Astrocyte (in vitro differentiated cells and primary cell): ENCODE results near the gene DGKB. TPM values are rescaled to one million over a fixed set of nuclear protein-coding genes. Genes with fewer than 3 reads are reported as not detected.

ENCODE experiments used
- DNase-seq: peaks from one replicate; pipeline ENCODE4 v3.0.0-alpha.2; 2010; ENCODE audit warnings: low read depth
- FAIRE-seq: peaks from 2 replicates; lab custom pipeline; 2011; peaks lifted over from hg19 to GRCh38; lab: Jason Lieb, UNC
- H2AFZ ChIP-seq: 2 replicates; pipeline ENCODE4 v1.6.0; 2012; ENCODE audit warnings: low read depth, low read length, inconsistent platforms
- H3K27ac ChIP-seq: 2 replicates; pipeline ENCODE4 v1.5.1; 2011; ENCODE audit warnings: low read depth, low read length, inconsistent platforms
- H3K27me3 ChIP-seq: 2 replicates; pipeline ENCODE4 v1.6.0; 2011; ENCODE audit warnings: low read length, inconsistent platforms; ENCODE audit not compliant: insufficient read depth
- H3K36me3 ChIP-seq: 2 replicates; pipeline ENCODE4 v1.5.1; 2011; ENCODE audit warnings: low read length, inconsistent platforms; ENCODE audit not compliant: insufficient read depth
- H3K4me1 ChIP-seq: 2 replicates; pipeline ENCODE4 v1.5.1; 2011; ENCODE audit warnings: low read length, inconsistent platforms; ENCODE audit not compliant: insufficient read depth
- H3K4me2 ChIP-seq: 2 replicates; pipeline ENCODE4 v1.6.0; 2012; ENCODE audit warnings: low read length, inconsistent platforms
- H3K4me3 ChIP-seq: 2 replicates; pipeline ENCODE4 v1.5.1; 2011; ENCODE audit warnings: low read depth, mild to moderate bottlenecking, low read length, inconsistent platforms; ENCODE audit not compliant: insufficient read depth
- H3K79me2 ChIP-seq: 2 replicates; pipeline ENCODE4 v1.6.0; 2012; ENCODE audit warnings: mild to moderate bottlenecking, low read length, inconsistent platforms; ENCODE audit not compliant: insufficient read depth
- H3K9ac ChIP-seq: 2 replicates; pipeline ENCODE4 v1.6.0; 2012; ENCODE audit warnings: mild to moderate bottlenecking, low read length, inconsistent platforms
- H3K9me3 ChIP-seq: 2 replicates; pipeline ENCODE4 v1.5.1; 2012; ENCODE audit warnings: low read depth, mild to moderate bottlenecking, low read length, inconsistent platforms; ENCODE audit not compliant: insufficient read depth
- H4K20me1 ChIP-seq: 2 replicates; pipeline ENCODE4 v1.6.0; 2012; ENCODE audit warnings: low read length, inconsistent platforms; ENCODE audit not compliant: insufficient read depth
- H3K27ac Mint-ChIP-seq: one replicate; pipeline ENCODE4 v1.8.0; 2021; ENCODE audit warnings: mild to moderate bottlenecking, mixed read lengths; ENCODE audit not compliant: unreplicated experiment
- H3K27me3 Mint-ChIP-seq: one replicate; pipeline ENCODE4 v1.8.0; 2021; ENCODE audit warnings: low read depth, mixed read lengths; ENCODE audit not compliant: unreplicated experiment
- H3K36me3 Mint-ChIP-seq: one replicate; pipeline ENCODE4 v1.8.0; 2021; ENCODE audit warnings: low read depth, mixed read lengths; ENCODE audit not compliant: unreplicated experiment
- H3K4me1 Mint-ChIP-seq: one replicate; pipeline ENCODE4 v1.8.0; 2021; ENCODE audit warnings: low read depth, mixed read lengths; ENCODE audit not compliant: unreplicated experiment
- H3K4me3 Mint-ChIP-seq: one replicate; pipeline ENCODE4 v1.8.0; 2021; ENCODE audit warnings: mild to moderate bottlenecking, moderate library complexity, mixed read lengths; ENCODE audit not compliant: unreplicated experiment
- H3K9me3 Mint-ChIP-seq: one replicate; pipeline ENCODE4 v1.8.0; 2021; ENCODE audit warnings: mild to moderate bottlenecking, mixed read lengths; ENCODE audit not compliant: unreplicated experiment
- EZH2 ChIP-seq: IDR thresholded peaks from 2 replicates; pipeline ENCODE4 v1.6.1; 2012; ENCODE audit warnings: mild to moderate bottlenecking, low read length, inconsistent platforms; ENCODE audit not compliant: insufficient read depth
- total RNA-seq: library from RNA; stranded (reverse); gene quantifications from 2 replicates; pipeline ENCODE4 v1.2.1, GENCODE V29; 2021
- TF ChIP-seq, protein P1 (sequence below): IDR thresholded peaks from 2 replicates; pipeline ENCODE4 v1.5.1; 2011; ENCODE audit warnings: low read depth, mild to moderate bottlenecking, inconsistent platforms, low read length, moderate library complexity; ENCODE audit not compliant: insufficient read depth

Gene DGKB
- total RNA-seq, 1 donor from 2014 or later, result 0.39 TPM

GRCh38 chr7:14850039-14850438 is 52.5 kb downstream of the DGKB start:
- no peaks in the 10 kb centered on the region for H3K4me1 ChIP-seq
- no peak overlapping the region for H3K27ac ChIP-seq
- no peaks in the 10 kb centered on the region for H4K20me1 ChIP-seq
- no peak overlapping the region for H3K27ac Mint-ChIP-seq
- H3K9me3 ChIP-seq, result no peaks in the 10 kb centered on the region
- H3K36me3 ChIP-seq, result no peaks in the 10 kb centered on the region
- peaks cover 20% of the 10 kb centered on the region for H3K4me1 Mint-ChIP-seq
- H3K27me3 Mint-ChIP-seq, result no peaks in the 10 kb centered on the region
- no peaks in the 10 kb centered on the region for H3K79me2 ChIP-seq
- no peak for FAIRE-seq
- H3K9ac ChIP-seq, result no peak overlapping the region
- H3K4me3 Mint-ChIP-seq, result no peak overlapping the region
- H3K27me3 ChIP-seq, result no peaks in the 10 kb centered on the region
- no peak overlapping the region for H3K4me2 ChIP-seq
- TF ChIP-seq, protein P1, sequence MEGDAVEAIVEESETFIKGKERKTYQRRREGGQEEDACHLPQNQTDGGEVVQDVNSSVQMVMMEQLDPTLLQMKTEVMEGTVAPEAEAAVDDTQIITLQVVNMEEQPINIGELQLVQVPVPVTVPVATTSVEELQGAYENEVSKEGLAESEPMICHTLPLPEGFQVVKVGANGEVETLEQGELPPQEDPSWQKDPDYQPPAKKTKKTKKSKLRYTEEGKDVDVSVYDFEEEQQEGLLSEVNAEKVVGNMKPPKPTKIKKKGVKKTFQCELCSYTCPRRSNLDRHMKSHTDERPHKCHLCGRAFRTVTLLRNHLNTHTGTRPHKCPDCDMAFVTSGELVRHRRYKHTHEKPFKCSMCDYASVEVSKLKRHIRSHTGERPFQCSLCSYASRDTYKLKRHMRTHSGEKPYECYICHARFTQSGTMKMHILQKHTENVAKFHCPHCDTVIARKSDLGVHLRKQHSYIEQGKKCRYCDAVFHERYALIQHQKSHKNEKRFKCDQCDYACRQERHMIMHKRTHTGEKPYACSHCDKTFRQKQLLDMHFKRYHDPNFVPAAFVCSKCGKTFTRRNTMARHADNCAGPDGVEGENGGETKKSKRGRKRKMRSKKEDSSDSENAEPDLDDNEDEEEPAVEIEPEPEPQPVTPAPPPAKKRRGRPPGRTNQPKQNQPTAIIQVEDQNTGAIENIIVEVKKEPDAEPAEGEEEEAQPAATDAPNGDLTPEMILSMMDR, result no peak
- TF ChIP-seq EZH2, result no peak
- H2AFZ ChIP-seq, result no peak overlapping the region
- no peaks in the 10 kb centered on the region for H3K9me3 Mint-ChIP-seq
- no peak overlapping the region for H3K4me3 ChIP-seq
- peaks cover 1% of the 10 kb centered on the region for H3K36me3 Mint-ChIP-seq
- DNase-seq, result no peak

DNA sequence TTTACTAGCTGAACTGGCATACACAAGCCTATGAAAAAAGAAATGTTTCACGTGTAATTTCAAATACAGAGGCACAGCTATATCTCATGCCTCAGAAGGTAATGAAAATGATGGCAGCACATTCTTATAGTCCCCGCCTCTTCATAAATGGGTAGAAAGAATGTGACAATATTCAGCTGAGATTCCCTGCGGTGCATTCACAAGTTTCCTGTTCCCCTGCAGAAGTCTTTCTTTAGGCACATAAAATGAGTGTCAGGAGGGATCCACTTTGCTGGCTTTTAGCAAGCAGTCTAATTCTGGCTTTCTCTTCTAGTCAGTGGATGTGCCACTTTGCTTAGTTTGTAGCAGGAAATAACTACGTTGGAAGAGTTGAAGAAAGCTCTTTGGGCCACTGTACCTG is 56.1 kb downstream of the DGKB start:
- Histone ChIP-seq H3K9ac (no peak overlapping the region), H2AFZ (no peak overlapping the region), H3K9me3 (no peaks in the 10 kb centered on the region), H3K4me3 (no peak overlapping the region), H3K36me3 (no peaks in the 10 kb centered on the region), H3K27me3 (no peaks in the 10 kb centered on the region), H3K4me2 (no peak overlapping the region), H3K27ac (no peak overlapping the region), H3K4me1 (no peaks in the 10 kb centered on the region), H3K79me2 (no peaks in the 10 kb centered on the region), H4K20me1 (no peaks in the 10 kb centered on the region)
- Mint-ChIP-seq H3K4me3 (no peak overlapping the region), H3K36me3 (peaks cover 1% of the 10 kb centered on the region), H3K4me1 (peaks cover 13% of the 10 kb centered on the region), H3K27ac (no peak overlapping the region), H3K9me3 (no peaks in the 10 kb centered on the region), H3K27me3 (no peaks in the 10 kb centered on the region)
- no peak for FAIRE-seq
- TF ChIP-seq, protein P1, result no peak
- TF ChIP-seq EZH2, result no peak
- no peak for DNase-seq

DNA sequence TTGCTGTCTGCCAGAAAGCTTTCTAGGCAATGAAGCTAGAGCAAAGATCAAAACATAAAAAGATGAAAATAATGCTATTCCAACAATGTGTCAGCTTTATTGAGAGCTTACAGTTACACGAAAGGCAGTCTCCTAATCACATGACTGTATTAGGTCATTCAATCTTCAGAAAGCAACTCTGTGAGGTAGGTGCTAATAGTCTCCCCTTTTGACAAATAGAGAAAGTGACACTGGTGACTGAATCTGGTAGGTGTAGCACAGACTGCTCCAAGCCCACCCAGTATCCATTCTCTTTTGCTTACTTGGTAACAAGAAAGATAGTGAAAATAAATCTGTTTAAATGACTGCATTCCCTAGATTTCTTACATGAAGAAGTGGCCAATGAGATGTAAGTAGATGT is 58.8 kb downstream of the DGKB start:
- H3K4me3 ChIP-seq, result no peak overlapping the region
- TF ChIP-seq, protein P1, result no peak
- no peak for TF ChIP-seq EZH2
- H3K4me1 ChIP-seq, result peaks cover 9% of the 10 kb centered on the region
- FAIRE-seq (no peak), DNase-seq (no peak)
- Mint-ChIP-seq H3K4me3 (no peak overlapping the region), H3K27ac (no peak overlapping the region), H3K27me3 (no peaks in the 10 kb centered on the region), H3K9me3 (no peaks in the 10 kb centered on the region), H3K36me3 (no peaks in the 10 kb centered on the region), H3K4me1 (peaks cover 10% of the 10 kb centered on the region)
- H3K9ac ChIP-seq, result no peak overlapping the region
- no peaks in the 10 kb centered on the region for H4K20me1 ChIP-seq
- no peak overlapping the region for H3K27ac ChIP-seq
- no peaks in the 10 kb centered on the region for H3K9me3 ChIP-seq
- no peaks in the 10 kb centered on the region for H3K27me3 ChIP-seq
- H3K4me2 ChIP-seq, result no peak overlapping the region
- H3K79me2 ChIP-seq, result no peaks in the 10 kb centered on the region
- no peak overlapping the region for H2AFZ ChIP-seq
- H3K36me3 ChIP-seq, result no peaks in the 10 kb centered on the region
